ENCODE data around the gene DIO3. TPM values are rescaled to one million over a fixed set of nuclear protein-coding genes. Genes with fewer than 3 reads are reported as not detected.

Gene DIO3
- total RNA-seq, 4 donors from 2014 or later = 2.1 to 6.4 (median 5.6) TPM

DNA sequence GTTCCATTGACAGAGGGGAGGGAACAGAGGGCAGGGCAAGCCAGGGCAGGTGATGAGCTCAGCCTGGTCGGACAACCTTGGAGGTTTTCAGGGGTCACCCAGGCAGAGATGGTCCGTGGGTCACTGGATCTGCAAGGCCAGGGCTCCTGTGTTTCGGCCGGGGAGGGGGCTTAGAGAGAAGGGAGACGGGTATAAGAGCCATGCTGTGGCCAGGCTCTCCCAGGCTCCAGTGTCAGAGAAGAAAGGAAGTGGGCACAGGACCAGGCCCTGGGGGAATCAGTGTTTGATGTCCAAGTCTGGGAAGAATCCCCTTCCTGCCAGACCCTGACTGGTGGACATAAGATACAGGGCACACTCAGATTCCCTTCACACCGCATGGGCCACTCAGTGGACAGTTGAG is 36.9 kb downstream of the DIO3 start:
- TF ChIP-seq, protein P1, sequence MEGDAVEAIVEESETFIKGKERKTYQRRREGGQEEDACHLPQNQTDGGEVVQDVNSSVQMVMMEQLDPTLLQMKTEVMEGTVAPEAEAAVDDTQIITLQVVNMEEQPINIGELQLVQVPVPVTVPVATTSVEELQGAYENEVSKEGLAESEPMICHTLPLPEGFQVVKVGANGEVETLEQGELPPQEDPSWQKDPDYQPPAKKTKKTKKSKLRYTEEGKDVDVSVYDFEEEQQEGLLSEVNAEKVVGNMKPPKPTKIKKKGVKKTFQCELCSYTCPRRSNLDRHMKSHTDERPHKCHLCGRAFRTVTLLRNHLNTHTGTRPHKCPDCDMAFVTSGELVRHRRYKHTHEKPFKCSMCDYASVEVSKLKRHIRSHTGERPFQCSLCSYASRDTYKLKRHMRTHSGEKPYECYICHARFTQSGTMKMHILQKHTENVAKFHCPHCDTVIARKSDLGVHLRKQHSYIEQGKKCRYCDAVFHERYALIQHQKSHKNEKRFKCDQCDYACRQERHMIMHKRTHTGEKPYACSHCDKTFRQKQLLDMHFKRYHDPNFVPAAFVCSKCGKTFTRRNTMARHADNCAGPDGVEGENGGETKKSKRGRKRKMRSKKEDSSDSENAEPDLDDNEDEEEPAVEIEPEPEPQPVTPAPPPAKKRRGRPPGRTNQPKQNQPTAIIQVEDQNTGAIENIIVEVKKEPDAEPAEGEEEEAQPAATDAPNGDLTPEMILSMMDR (IDR thresholded peaks at IDR 0.05; ENCODE audit: low read depth) = no peak

DNA sequence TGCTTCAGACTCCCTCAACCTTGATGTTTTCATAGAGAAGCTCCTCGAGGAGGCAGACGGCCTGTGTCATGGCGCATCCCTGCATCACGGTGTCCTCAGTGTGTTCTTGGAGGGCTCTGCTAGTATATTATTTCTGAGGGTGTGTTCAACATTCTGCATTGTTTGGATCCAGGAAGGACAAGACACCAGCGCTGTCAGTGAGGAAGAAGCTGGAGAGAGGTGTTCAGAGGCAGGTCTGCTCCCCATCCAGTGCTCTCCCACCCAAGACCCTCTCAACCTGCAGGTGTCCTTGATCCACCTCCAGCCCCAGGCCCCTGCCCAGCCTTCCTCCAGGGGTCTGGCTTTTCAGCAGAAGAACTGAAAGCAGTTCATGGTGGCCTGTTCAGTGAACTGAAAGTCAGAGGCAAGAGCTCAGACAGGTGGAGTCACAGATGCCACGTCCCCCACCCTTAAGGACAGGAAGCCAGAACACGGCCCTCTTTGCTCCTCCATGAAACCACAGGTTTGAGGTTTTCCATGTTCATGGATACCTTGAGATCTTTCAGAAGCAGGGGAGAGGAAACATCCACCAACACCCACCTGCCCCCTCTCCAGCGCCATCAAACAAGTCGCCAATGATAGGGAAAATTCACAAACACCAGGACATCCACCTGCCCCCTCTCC is 37.4 kb downstream of the DIO3 start:
- TF ChIP-seq, protein P1 (IDR thresholded peaks at IDR 0.05; ENCODE audit: low read depth) = no peak

DNA sequence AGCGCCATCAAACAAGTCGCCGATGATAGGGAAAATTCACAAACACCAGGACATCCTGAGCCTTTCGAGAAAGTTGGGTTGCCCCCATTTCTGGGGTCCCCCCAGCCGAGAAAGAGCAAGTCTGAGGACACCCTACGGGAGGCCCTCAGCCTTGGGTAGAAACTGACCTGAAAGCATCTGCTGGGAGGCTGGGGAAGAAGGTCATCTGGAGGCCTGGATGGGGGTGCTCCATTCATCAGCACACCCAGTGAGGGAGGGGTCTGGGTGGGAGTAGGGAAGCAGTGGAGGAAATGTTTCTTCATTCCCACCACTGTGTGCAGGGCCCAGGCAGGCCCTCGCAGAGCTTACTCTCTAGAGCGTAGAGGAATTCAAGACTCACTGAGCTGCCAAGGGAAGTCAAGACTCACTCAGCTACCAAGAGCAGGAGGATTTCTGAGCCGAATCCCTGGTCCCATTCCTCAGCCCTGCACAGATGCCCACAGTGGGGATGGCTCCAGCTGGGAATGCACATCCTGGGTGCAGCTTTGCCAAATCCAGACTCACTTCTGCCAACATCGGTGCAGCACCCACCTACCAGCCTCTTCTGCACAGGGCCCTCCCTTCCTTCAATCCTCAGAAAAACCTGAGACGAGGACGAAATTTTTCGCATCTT is 38.1 kb downstream of the DIO3 start:
- TF ChIP-seq, protein P1 (IDR thresholded peaks at IDR 0.05; ENCODE audit: low read depth) = no peak

DNA sequence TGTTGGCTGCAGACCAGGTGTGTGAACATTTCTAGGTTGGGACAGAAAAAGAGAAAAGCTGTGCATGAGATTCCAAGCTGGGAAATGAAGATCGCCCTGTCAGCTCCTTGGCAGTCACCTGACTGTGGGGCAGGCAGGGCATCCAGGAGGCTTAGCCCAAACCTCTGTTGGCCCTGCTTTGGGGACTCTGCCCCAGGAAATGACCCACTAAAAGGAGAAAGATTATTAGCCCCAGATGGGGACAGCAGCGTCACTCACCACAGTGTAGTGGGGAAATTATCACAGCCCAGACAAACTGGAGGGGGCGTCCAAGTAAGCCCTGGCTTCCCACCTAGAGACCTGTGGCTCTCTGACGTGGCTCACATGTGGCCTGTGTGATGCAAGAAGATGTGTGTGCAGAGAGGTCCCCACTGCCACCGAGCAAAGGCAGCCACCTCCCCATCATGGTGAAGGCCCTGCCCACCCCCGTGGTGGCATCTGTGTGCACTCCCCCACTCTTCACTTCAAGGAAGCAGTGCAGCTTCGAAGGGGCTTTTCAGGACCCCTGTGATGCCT is 39.1 kb downstream of the DIO3 start:
- TF ChIP-seq, protein P1 (IDR thresholded peaks at IDR 0.05; ENCODE audit: low read depth) = no peak

DNA sequence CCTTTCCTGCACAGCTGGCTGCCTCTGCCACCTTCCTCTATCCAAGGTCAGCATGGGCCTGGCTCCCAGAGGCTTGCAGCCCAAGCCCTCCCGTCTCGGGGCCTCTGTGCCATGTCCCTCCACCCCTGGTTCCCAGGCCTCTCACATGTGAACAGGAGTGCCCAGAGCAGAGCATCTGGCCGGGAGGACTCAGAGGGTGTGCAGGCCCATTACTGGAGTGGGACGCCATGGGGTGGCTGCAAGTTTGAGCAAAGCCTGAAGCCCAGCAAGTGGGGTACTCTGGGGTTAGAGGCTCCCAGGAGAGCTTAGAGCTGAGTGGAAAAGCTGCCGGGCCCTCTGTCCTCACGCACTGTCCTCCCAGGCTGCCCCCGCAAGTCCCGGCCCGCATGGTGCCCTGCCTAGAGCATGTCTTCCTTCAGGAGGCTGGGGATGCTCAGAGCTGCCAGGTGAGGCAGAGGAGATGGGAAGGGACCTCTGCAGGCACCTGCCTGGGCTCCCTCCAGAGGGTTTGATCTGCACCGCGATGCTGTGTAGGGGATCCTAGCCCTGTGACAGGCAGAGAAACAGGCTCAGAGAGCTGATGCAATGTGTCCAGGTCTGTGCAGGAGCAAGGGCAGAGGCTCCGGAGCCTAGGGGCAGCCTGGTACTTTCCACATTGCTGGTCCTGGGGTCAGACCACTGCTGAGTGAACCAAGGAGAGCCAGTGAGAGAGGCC is 39.8 kb downstream of the DIO3 start:
- TF ChIP-seq, protein P1 (IDR thresholded peaks at IDR 0.05; ENCODE audit: low read depth) = no peak

DNA sequence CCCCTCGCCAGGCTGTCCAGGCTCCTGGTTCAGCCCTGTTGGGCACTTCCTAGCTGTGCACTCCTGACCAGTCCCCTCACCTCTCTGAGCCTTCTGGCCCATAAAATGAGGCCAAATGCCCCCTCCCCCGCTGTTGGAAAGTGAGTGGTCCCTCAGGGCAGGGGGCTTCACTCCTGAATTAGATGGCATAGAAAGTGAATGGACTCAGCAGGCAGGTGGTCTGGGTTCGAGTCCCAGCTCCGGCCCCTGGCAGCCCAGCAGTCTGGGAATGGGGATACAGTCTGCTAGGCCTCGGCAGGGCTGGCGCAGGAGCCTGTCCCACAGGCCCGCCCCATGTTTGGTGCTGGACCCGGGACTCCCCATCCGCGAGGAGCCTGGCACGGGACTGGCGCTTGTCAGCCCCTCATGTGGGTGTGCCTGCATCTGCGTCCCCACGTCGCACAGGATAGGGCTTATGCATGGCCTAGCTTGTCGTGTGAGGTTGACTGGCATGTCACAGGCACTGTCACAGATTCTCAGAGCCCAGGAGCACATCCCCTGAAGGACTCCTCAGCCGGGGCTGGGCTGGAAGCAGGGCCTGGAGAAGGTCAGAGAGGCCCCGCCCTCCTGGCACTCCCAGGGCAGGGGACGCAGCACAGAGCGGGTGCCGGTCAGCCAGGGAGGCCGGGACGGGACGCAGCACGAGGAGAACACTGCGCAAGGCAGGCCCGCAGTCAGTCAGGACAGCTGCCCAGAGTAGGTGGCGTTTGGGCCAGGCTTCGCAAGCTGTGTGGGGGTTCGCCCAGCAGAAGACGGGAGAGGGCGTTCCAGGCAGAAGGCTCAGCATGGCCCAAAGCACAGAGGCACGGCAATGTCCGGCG is 40.5 kb downstream of the DIO3 start:
- TF ChIP-seq, protein P1 (IDR thresholded peaks at IDR 0.05; ENCODE audit: low read depth) = no peak
